Left hindlimb (tissue), 1 donor: ENCODE measurements around the gene STAM2.
"Not testable (repeated sequence)": the region's sequence is repeated elsewhere in the genome, so short reads cannot be mapped to it uniquely, and the experiment has no call there.

Experiments
- DNase-seq: peaks from one replicate; pipeline ENCODE4 v3.0.0-alpha.2; 2018

STAM2 gene

DNA sequence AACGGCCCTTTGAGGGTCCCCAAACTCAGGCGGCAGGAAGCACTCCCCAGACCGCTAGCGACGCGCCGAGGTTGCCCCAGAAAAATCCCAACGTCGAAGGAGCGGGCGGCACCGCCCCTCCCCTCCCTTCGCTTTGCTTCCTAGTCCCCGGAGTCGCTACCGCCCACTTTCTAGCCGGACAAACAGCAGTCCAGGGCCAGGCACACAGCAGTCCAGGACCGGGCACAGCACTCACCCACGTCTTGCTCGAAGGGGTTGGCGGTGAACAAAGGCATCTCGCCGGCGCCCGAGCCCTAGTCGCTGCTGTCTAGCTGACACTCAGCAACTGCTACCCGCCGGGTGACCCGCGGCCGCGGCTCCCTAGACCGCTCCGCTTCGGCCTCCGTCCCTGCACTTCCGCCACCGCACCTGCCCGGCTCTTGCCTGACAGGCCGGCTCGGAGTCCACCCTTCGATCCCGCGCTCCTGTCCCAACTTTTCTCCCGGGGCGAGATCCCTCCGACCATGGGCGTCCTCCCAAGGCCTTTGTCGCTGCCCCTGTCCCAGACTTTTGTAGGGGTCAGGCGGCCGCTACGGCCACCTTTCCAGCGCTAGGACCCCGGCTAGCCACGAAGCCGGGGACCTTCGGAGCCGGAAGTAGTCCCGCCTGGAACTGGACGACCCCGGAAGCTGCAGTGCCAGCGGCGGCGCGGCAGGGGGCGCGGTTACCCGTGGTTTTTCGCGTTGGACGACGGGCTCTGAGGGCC lies at the start of gene STAM2:
TSS of gene STAM2 (minus strand) at position 396 of the 745 bp plus-strand sequence. CDS start at position 275, 121 bp downstream.
- peak; percentile 97 for DNase-seq

- peak; percentile 35 for DNase-seq
Observed at GRCh38 chr2:152223977-152224376, 48.4 kb upstream of the STAM2 start.

- DNase-seq: peak; percentile 71
Observed at GRCh38 chr2:152222975-152223637, 47.5 kb upstream of the STAM2 start.

- DNase-seq: no peak
Observed at GRCh38 chr2:152221839-152222238, 46.3 kb upstream of the STAM2 start.

- DNase-seq: no peak
Observed at GRCh38 chr2:152219077-152219828, 43.7 kb upstream of the STAM2 start.

- no peak for DNase-seq
Observed at GRCh38 chr2:152201466-152201830, 25.9 kb upstream of the STAM2 start.

GRCh38 chr2:152200565-152201465 lies 25.3 kb upstream of the STAM2 start:
- peak; percentile 50 for DNase-seq

GRCh38 chr2:152200101-152200500 lies 24.5 kb upstream of the STAM2 start:
- DNase-seq: no peak

DNA sequence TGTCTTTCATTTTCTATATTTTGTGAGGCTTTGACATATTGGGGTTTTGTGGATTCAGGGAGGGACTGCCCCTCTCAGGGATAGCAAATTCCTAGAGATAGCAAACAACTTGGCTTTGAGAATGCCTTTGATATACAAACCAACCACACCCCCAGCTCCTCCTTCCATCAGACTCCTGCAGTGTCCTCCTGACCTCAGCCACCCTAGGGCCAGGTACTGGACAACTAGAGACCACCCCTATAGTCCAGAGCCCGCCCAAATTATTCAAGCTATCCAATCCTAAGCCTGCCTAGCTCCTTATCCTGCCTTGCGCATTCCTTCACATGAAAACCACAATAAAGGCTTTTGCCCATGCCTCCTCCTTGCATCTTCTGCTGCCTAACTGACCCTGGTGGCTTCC lies 22.9 kb upstream of the STAM2 start:
- DNase-seq: no peak

- DNase-seq: not testable (repeated sequence)
Observed at GRCh38 chr2:152197508-152198284, 22.1 kb upstream of the STAM2 start.

DNA sequence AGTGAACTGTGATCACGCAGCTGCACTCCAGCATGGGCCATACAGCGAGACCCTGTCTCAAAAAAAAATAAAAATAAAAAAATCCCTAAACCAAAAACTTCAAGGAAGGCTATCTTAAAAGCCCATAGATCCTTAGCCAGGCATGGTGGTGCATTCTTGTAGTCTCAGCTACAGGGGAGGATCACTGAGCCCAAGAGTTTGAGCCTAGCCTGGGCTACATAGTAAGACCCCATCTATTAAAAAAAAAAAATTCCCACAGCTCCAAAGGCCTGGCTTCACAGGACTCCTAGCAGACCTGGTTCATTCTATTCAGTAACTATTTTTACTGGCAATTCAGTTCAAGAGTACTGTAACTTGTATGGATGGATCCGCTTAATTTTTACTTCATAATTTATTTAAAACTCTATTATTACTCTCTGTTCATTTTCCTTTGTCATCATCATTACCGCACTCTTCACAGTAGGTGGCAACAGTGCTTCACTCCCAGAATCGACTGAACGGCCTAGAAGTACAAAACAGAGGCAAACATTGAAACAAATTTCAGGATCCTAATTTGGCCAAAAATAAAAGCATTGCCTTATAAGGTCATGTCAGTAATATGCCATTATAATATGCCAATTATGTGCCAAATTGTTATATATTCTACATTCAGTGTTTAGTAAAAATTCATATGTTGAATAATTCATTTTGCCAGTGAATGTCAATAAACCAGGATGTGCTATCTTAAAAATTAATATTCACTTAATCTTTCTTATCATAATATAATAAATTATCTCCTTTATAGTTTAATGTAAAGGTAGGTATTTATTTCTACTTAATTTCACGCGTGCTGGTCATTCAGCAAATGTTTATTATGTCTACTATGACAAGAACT lies 14.3 kb upstream of the STAM2 start:
- DNase-seq: peak; percentile 37

- DNase-seq: not testable (repeated sequence)
Observed at GRCh38 chr2:152186808-152187207, 11.2 kb upstream of the STAM2 start.

DNA sequence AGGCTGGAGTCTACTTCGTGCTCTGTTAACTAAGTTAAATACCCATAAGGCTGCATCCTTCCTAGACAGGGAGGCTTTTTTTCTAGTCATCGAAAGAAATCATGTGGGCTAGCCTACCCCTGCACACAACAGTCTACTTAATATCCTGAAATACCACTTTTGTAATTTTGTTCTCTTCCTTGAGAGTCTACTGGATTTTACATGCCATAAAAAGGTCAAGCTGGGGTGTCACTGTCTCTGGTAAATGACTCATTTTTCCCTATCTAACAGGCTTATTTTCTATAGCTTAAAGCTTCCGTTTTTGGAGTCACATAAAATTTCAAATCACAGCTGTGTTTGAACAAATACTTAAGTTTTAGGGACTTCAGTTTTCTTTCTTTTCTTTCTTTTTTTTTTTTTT lies 10.7 kb upstream of the STAM2 start:
- DNase-seq: no peak

DNA sequence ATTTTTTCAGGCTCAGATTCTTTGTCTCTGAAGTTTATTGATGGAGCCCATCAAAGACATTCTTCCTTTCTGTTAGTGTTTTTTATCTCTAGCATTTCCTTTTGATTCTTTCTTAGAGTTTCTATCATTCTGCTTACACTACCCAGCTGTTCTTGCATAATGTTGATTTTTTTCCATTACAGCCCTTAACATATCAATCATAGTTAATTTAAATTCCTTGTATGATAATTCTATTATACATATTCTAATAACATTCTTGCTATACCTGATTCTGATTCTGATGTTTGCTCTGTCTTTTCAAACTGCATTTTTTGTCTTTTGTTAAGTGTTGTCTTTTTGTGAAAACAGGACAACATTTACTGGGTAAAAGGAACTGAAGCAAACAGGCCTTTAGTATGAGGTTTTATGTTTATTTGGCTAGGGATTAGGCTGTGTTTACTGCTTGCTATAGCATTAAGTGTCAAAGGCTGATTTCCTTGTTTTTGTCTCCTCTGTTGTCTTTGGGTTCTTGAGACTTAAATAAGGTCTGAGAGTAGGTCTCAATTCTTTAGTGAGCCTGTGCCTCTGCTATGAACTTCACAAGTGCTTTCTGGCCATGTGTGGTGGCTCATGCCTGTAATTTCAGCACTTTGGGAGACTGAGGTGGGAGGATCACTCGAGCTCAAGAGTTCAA lies 8.0 kb upstream of the STAM2 start:
- no peak for DNase-seq

GRCh38 chr2:152177667-152178066 lies 2.1 kb upstream of the STAM2 start:
- DNase-seq: not testable (repeated sequence)

GRCh38 chr2:152176113-152176714 lies 651 bp upstream of the STAM2 start:
- no peak for DNase-seq

- no peak for DNase-seq
Observed at GRCh38 chr2:152175012-152175367, 573 bp downstream of the STAM2 start.

- no peak for DNase-seq
Observed at GRCh38 chr2:152174574-152174973, 989 bp downstream of the STAM2 start.

- no peak for DNase-seq
Observed at GRCh38 chr2:152173831-152174230, 1.7 kb downstream of the STAM2 start.
